ENCODE data around the gene NRSN2.

Gene NRSN2

DNA sequence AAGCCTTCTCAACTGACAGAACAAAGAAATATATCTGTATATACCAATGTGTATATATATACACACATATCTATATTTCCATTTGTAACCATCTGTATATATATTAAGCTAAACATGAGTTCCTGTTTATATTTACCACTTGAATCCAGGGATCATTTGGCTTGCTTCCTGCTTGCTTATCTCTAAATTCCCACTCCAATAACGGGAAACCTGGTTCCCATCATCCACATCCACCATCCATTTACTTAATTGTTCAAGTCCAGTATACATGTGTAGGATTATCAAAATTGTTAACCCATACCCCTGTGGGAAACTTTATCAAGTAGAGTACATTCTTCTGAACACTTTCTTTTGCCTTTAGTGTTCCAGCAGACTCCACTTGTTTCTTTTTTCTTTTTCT is 34.0 kb upstream of the NRSN2 start:
- no peaks in the 10 kb centered on the region for H4K20me1 ChIP-seq (ENCODE audit: insufficient read depth)
- H3K4me3 ChIP-seq (IDR thresholded peaks at IDR 0.05; ENCODE audit: insufficient read depth, low read depth, low read length) = no peak overlapping the region
- no peak overlapping the region for H3K27ac ChIP-seq
- H3K4me1 ChIP-seq (ENCODE audit: low read depth, poor library complexity, severe bottlenecking) = no peaks in the 10 kb centered on the region
- TF ChIP-seq, protein P1, sequence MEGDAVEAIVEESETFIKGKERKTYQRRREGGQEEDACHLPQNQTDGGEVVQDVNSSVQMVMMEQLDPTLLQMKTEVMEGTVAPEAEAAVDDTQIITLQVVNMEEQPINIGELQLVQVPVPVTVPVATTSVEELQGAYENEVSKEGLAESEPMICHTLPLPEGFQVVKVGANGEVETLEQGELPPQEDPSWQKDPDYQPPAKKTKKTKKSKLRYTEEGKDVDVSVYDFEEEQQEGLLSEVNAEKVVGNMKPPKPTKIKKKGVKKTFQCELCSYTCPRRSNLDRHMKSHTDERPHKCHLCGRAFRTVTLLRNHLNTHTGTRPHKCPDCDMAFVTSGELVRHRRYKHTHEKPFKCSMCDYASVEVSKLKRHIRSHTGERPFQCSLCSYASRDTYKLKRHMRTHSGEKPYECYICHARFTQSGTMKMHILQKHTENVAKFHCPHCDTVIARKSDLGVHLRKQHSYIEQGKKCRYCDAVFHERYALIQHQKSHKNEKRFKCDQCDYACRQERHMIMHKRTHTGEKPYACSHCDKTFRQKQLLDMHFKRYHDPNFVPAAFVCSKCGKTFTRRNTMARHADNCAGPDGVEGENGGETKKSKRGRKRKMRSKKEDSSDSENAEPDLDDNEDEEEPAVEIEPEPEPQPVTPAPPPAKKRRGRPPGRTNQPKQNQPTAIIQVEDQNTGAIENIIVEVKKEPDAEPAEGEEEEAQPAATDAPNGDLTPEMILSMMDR (conservative IDR thresholded peaks at IDR 0.05; ENCODE audit: low read depth, low read length) = no peak
- H3K4me2 ChIP-seq = no peak overlapping the region
- H3K79me2 ChIP-seq (ENCODE audit: insufficient read depth, low read depth) = no peaks in the 10 kb centered on the region
- H3K27me3 ChIP-seq (ENCODE audit: insufficient read depth, low read depth) = no peaks in the 10 kb centered on the region
- H2AFZ ChIP-seq (ENCODE audit: low read depth) = no peak overlapping the region
- no peak overlapping the region for H3K9ac ChIP-seq
- no peaks in the 10 kb centered on the region for H3K36me3 ChIP-seq (ENCODE audit: insufficient read depth)

DNA sequence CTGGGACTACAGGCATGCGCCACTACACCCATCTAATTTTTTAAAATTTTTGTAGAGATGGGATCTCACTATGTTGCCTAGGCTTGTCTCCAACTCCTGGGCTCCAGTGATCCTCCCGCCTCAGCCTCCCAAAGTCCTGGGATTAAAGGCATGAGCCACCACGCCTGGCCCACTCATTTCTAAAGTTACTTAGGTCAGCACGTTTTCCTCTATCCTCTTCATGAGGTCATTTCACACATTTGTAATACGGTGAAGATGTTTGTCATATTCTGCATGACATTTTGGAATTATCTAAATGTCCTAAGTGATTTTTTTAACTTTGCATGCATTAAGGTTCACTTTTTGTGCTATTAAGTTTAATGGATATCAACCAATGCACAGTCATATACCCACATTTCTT is 33.5 kb upstream of the NRSN2 start:
- Histone ChIP-seq H3K4me3 (IDR thresholded peaks at IDR 0.05; ENCODE audit: insufficient read depth, low read depth, low read length) (no peak overlapping the region), H3K27me3 (ENCODE audit: insufficient read depth, low read depth) (no peaks in the 10 kb centered on the region), H3K9ac (no peak overlapping the region), H3K4me2 (no peak overlapping the region), H3K4me1 (ENCODE audit: low read depth, poor library complexity, severe bottlenecking) (no peaks in the 10 kb centered on the region), H2AFZ (ENCODE audit: low read depth) (no peak overlapping the region), H4K20me1 (ENCODE audit: insufficient read depth) (no peaks in the 10 kb centered on the region), H3K27ac (no peak overlapping the region), H3K79me2 (ENCODE audit: insufficient read depth, low read depth) (no peaks in the 10 kb centered on the region), H3K36me3 (ENCODE audit: insufficient read depth) (no peaks in the 10 kb centered on the region)
- TF ChIP-seq, protein P1 (conservative IDR thresholded peaks at IDR 0.05; ENCODE audit: low read depth, low read length) = no peak

DNA sequence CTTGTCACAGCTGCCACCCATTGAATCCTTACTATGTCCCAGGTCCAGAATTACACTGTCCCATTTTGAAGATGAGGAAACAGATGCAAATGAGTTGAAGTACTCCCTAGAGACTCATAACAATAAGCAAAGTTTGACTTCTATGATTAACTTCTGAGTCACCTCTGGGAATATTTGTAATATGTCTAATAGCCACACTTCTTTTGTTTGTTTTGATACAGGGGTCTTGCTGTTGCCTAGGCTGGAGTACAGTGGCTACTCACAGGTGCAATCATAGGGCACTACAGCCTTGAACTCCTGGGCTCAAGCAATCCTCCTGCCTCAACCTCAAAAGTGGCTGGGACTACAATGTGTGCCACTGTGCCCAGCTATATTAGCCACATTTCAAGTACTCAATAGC is 33.0 kb upstream of the NRSN2 start:
- Histone ChIP-seq H3K27me3 (ENCODE audit: insufficient read depth, low read depth) (no peaks in the 10 kb centered on the region), H3K9ac (no peak overlapping the region), H3K27ac (no peak overlapping the region), H3K4me2 (no peak overlapping the region), H3K4me3 (IDR thresholded peaks at IDR 0.05; ENCODE audit: insufficient read depth, low read depth, low read length) (no peak overlapping the region), H4K20me1 (ENCODE audit: insufficient read depth) (no peaks in the 10 kb centered on the region), H3K79me2 (ENCODE audit: insufficient read depth, low read depth) (no peaks in the 10 kb centered on the region), H2AFZ (ENCODE audit: low read depth) (no peak overlapping the region), H3K4me1 (ENCODE audit: low read depth, poor library complexity, severe bottlenecking) (no peaks in the 10 kb centered on the region), H3K36me3 (ENCODE audit: insufficient read depth) (no peaks in the 10 kb centered on the region)
- TF ChIP-seq, protein P1 (conservative IDR thresholded peaks at IDR 0.05; ENCODE audit: low read depth, low read length) = no peak

DNA sequence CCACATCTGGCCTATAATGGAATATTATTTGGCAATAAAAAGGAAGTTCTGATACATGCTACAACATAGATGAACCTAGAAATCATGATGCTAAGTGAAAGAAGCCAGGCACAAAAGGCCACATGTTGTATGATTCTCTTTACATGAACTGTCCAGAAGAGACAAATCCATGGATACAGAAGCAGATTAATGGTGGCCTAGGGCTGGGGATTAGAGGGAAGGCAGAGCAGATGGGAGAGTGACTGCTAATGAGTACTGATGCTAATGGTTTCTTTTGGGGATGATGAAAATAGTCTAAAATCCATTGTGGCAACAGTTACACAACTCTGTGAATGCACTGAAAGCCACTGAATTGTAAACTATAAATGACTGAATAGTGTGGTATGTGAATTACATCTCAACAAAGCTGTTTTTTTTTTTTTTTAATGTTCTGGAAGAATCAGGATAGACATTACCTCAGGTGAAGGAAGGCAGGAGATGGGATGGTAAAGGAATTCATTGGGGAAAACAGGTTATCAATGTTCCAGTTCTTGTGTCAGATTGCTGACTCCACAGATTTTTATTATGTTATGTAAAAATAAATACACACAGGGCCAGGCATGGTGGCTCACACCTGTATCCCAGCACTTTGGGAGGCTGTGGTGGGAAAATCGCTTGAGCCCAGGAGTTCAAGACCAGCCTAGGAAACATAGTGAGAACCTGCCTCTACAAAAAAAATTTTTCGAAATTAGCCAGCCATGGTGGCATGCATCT is 30.4 kb upstream of the NRSN2 start:
- Histone ChIP-seq H4K20me1 (ENCODE audit: insufficient read depth) (no peaks in the 10 kb centered on the region), H3K79me2 (ENCODE audit: insufficient read depth, low read depth) (no peaks in the 10 kb centered on the region), H3K9ac (no peak overlapping the region), H3K27me3 (ENCODE audit: insufficient read depth, low read depth) (no peaks in the 10 kb centered on the region), H3K4me2 (no peak overlapping the region), H2AFZ (ENCODE audit: low read depth) (no peak overlapping the region), H3K4me3 (IDR thresholded peaks at IDR 0.05; ENCODE audit: insufficient read depth, low read depth, low read length) (no peak overlapping the region), H3K27ac (no peak overlapping the region), H3K4me1 (ENCODE audit: low read depth, poor library complexity, severe bottlenecking) (no peaks in the 10 kb centered on the region), H3K36me3 (ENCODE audit: insufficient read depth) (no peaks in the 10 kb centered on the region)
- TF ChIP-seq, protein P1 (conservative IDR thresholded peaks at IDR 0.05; ENCODE audit: low read depth, low read length) = no peak

All from KMS-11 (cell line).